Muscle layer of colon (tissue), 2 donors: ENCODE results near the gene RAX2.
"Not testable (repeated sequence)": the region's sequence is repeated elsewhere in the genome, so short reads cannot be mapped to it uniquely, and the experiment has no call there.

ENCODE experiments used
- H3K27ac ChIP-seq: one replicate; pipeline ENCODE4 v1.7.0; 2013; ENCODE audit warnings: low read depth, mild to moderate bottlenecking, low read length, moderate library complexity
- H3K27me3 ChIP-seq, 2 donors: one replicate each; pipeline ENCODE4 v1.7.0; 2013; ENCODE audit warnings: low read length in 2 of 2, mild to moderate bottlenecking in 2 of 2; ENCODE audit not compliant: insufficient read depth in 2 of 2, control insufficient read depth in 1 of 2
- H3K36me3 ChIP-seq: one replicate; pipeline ENCODE4 v1.7.0; 2013; ENCODE audit warnings: mild to moderate bottlenecking, low read length; ENCODE audit not compliant: insufficient read depth
- H3K4me1 ChIP-seq: one replicate; pipeline ENCODE4 v1.7.0; 2013; ENCODE audit warnings: mild to moderate bottlenecking, low read length; ENCODE audit not compliant: insufficient read depth
- H3K4me3 ChIP-seq, 2 donors: one replicate each; pipeline ENCODE4 v1.7.0; 2013; ENCODE audit warnings: low read length in 2 of 2, low read depth in 1 of 2, mild to moderate bottlenecking in 1 of 2, moderate library complexity in 1 of 2
- H3K9ac ChIP-seq: one replicate; pipeline ENCODE4 v1.7.0; 2013; ENCODE audit warnings: low read length
- H3K9me3 ChIP-seq: one replicate; pipeline ENCODE4 v1.7.0; 2013; ENCODE audit warnings: mild to moderate bottlenecking, low read length
- donor health status: abdominal sarcoma.
- donor health status: Adenocarcinoma of cecum.

RAX2 gene

DNA sequence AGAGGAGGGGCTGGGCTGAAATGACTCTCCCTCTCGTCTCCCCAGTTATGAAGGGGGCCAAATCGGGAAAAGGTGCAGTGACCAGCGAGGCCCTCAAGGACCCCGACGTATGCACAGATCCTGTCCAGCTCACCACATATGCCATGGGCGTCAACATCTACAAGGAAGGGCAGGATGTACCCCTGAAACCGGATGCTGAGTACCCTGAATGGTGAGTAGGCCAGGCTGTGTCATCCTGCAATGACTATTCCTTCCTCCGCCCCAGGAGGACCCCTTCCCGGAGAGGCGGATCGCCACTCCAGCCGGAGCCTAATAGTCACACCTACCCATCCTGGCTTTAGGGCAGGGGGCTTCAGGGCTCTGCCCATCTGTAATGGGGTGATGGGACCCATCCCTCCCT is 6.9 kb downstream of the RAX2 start:
- no peak overlapping the region for H3K4me3 ChIP-seq
- no peak overlapping the region for H3K9ac ChIP-seq
- H3K4me1 ChIP-seq, result peaks cover 8% of the 10 kb centered on the region
- H3K9me3 ChIP-seq, result no peaks in the 10 kb centered on the region
- H3K27ac ChIP-seq, result no peak overlapping the region
- no peaks in the 10 kb centered on the region for H3K27me3 ChIP-seq
- peaks cover 11% of the 10 kb centered on the region for H3K36me3 ChIP-seq

DNA sequence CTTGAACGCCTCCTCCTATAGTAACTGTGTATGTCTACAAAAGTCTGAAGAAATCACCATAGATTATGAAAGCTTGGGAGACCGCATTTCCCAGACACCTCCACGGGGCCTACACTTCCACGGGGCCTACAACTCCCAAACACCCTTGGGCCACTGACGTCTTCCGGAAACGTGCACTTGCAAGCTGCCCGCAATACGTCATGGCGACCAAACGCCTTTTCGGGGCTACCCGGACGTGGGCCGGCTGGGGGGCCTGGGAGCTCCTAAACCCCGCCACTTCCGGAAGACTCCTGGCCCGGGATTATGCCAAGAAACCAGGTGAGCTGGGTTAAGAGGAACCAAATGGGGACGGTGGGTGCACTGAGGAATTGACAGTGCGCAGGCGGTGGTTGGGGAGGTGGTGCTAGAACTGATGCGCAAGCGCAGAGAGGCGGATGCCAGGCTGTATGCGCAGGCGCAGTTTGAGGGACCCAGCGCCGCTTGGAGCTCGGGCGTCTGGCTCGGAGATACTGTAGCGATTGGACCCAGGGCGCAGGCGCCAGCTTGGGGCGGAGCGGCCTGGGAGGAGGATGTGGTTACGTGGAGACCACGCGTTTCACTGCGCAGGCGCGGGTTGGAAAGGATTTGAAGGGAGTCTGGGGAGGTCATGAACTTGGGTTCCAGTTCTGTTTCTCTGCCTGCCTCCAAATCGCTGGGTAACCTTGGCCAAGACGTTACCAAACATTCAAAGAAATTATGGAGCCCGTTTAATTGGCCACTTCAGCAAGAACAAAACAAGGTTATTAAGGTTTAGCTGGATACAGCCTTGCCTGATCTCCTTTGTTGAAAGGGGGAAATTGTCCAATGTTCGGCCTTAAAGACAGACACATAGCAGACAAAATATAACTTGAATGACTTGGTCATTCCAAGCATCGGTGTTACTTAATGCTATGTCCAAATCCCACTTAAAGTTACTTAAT is 9.2 kb downstream of the RAX2 start, which contains the start of gene MRPL54:
TSS of gene MRPL54 (plus strand) at position 182 of the 959 bp plus-strand sequence. CDS start at position 201, 19 bp downstream.
- peak within 1 kb of the TSS; percentile 97 for H3K27ac ChIP-seq
- peak within 1 kb of the TSS; percentile 79 for H3K9ac ChIP-seq
- peaks cover 8% of the 10 kb centered on the region for H3K4me1 ChIP-seq
- H3K36me3 ChIP-seq, result peaks cover 15% of the 10 kb centered on the region
- H3K4me3 ChIP-seq, result peak within 1 kb of the TSS; percentile 96 to 97
- no peaks in the 10 kb centered on the region for H3K27me3 ChIP-seq
- H3K9me3 ChIP-seq, result no peaks in the 10 kb centered on the region

- H3K4me3 ChIP-seq, result no peak overlapping the region
- no peaks in the 10 kb centered on the region for H3K9me3 ChIP-seq
- peaks cover 15% of the 10 kb centered on the region for H3K36me3 ChIP-seq
- no peaks in the 10 kb centered on the region for H3K27me3 ChIP-seq
- peak overlapping the region; percentile 45 for H3K9ac ChIP-seq
- H3K27ac ChIP-seq, result peak overlapping the region; percentile 88
- H3K4me1 ChIP-seq, result peaks cover 8% of the 10 kb centered on the region
Observed at GRCh38 chr19:3762130-3762473, 9.9 kb downstream of the RAX2 start.

DNA sequence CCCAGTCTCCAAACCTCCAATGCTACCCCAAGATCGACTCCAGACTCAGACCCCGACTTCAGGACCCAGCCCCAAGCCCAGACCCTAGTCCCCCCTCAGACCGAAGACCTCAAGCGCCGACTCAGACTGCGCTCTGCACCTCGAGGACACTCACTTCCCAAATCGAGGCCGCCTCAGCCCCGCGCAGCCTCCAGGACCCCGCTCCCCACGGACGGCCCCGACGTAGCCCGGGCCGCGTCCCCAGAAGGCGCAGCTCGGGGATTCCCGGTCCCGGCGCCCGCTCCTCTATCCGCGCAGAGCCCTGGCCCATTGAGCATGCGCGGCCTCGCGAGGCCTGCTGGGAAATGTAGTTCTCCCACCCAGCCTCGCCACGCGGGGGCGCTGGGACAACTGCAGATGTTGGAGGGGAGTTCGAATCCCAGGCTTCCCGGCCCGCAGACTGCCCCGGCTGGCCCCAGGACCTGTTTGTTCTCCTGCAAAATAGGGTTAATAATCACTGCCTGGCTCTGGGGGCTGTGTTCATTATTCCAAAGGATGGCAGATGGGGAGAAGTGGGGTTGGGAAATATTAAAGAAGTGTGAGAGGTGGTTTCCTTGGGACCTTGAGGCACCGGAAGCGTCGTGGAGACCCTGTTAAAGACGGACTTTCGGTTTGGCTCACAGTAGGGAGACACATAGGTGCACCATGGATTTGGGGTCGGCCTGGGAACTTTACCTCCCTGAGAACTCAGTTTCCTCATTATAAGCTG is 10.5 kb downstream of the RAX2 start, which contains the start of gene APBA3:
TSS of gene APBA3 (minus strand) at position 311 of the 748 bp plus-strand sequence. CDS start 1,428 bp downstream, outside the sequence.
- H3K36me3 ChIP-seq, result peaks cover 12% of the 10 kb centered on the region
- H3K9me3 ChIP-seq, result no peaks in the 10 kb centered on the region
- H3K4me1 ChIP-seq, result peaks cover 8% of the 10 kb centered on the region
- H3K27me3 ChIP-seq, result no peaks in the 10 kb centered on the region
- peak within 1 kb of the TSS; percentile 97 for H3K27ac ChIP-seq
- H3K4me3 ChIP-seq, result peak within 1 kb of the TSS; percentile 96 to 97
- H3K9ac ChIP-seq, result peak within 1 kb of the TSS; percentile 81

GRCh38 chr19:3760871-3761361 is 11.1 kb downstream of the RAX2 start:
- no peaks in the 10 kb centered on the region for H3K9me3 ChIP-seq
- H3K4me3 ChIP-seq, result peak overlapping the region; percentile 96 to 97
- H3K27ac ChIP-seq, result peak overlapping the region; percentile 88
- no peaks in the 10 kb centered on the region for H3K27me3 ChIP-seq
- peak overlapping the region; percentile 81 for H3K9ac ChIP-seq
- peaks cover 9% of the 10 kb centered on the region for H3K36me3 ChIP-seq
- peaks cover 8% of the 10 kb centered on the region for H3K4me1 ChIP-seq

DNA sequence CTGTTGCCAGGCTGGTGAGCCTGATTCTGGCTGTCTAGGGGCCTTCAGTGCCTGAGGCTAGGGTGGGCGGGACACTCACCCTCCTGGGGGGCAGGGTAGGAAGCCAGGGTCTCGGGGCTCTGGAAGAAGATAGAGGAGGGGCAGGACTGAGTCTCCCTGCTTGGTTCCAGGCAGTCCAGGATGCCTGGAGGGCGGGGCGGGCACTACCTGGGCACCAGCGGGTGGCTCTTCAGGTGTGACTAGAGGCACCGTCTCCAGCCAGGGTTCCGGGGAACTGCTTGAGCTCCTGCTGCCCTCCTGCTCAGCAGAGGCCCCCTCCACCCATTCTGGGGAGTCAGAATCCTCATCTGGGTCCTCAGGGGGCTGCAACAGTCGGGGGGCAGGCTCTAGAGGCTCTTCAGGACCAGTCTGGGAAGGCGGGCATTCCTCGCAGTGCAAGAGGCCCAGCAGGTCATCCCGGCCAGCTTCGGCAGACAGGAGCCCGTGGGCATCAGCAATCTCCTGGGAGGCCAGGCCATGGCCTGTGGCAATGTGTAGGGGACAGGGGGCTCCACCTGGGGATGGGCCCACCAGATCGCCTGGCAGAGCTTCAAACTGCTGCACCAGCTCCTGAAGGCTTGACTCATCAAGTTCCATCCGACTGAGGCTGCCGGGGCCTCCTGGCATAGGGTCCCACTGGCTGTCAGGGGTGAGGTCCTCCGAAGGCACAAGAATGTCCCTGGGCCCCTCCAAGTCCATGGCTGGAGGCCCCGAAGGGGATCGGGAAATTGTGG is 12.4 kb downstream of the RAX2 start:
- no peak overlapping the region for H3K4me3 ChIP-seq
- H3K9ac ChIP-seq, result no peak overlapping the region
- peaks cover 8% of the 10 kb centered on the region for H3K4me1 ChIP-seq
- no peak overlapping the region for H3K27ac ChIP-seq
- no peaks in the 10 kb centered on the region for H3K27me3 ChIP-seq
- H3K9me3 ChIP-seq, result no peaks in the 10 kb centered on the region
- H3K36me3 ChIP-seq, result peaks cover 4% of the 10 kb centered on the region

- H3K9me3 ChIP-seq, H3K9ac ChIP-seq, H3K27me3 ChIP-seq, H3K4me1 ChIP-seq, H3K27ac ChIP-seq, H3K36me3 ChIP-seq, H3K4me3 ChIP-seq: not testable (repeated sequence)
Observed at GRCh38 chr19:3758297-3758696, 13.7 kb downstream of the RAX2 start.

GRCh38 chr19:3757705-3758104 is 14.3 kb downstream of the RAX2 start:
- H3K4me1 ChIP-seq, H3K9me3 ChIP-seq, H3K4me3 ChIP-seq, H3K27ac ChIP-seq, H3K36me3 ChIP-seq, H3K27me3 ChIP-seq, H3K9ac ChIP-seq: not testable (repeated sequence)

GRCh38 chr19:3753631-3754410 is 18.2 kb downstream of the RAX2 start:
- Histone ChIP-seq H3K4me3 (no peak overlapping the region), H3K4me1 (no peaks in the 10 kb centered on the region), H3K36me3 (peaks cover 16% of the 10 kb centered on the region), H3K27me3 (no peaks in the 10 kb centered on the region), H3K27ac (no peak overlapping the region), H3K9me3 (no peaks in the 10 kb centered on the region), H3K9ac (no peak overlapping the region)

DNA sequence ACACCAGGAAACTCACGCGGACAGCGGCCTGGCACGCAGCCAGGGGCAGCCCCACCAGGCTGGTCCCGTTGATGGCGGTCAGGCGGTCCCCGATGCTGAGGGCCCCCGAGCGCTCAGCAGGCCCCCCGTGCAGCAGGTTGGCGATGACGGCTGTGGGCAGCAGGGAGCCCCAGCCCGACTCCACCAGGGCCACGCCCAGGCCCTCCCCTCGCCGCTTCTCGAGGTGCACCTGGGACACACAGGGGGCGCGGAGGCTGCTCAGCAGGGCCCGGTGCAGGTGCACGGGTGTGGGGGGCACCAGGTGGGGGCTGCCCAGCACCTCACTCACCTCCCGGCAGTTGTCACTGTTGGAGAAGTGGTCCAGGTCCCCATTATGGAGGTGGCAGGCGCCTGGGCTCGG is 19.5 kb downstream of the RAX2 start:
- Histone ChIP-seq H3K27ac (no peak overlapping the region), H3K4me1 (no peaks in the 10 kb centered on the region), H3K9ac (no peak overlapping the region), H3K36me3 (peaks cover 13% of the 10 kb centered on the region), H3K27me3 (no peaks in the 10 kb centered on the region), H3K9me3 (no peaks in the 10 kb centered on the region), H3K4me3 (no peak overlapping the region)
